Prostate gland (tissue), 2 donors: ENCODE measurements around the gene PSME2. TPM values are rescaled to one million over a fixed set of nuclear protein-coding genes. Genes with fewer than 3 reads are reported as not detected.

Experiments used
- DNase-seq: peaks from one replicate; pipeline ENCODE4 v3.0.0-alpha.2; 2019; ENCODE audit warnings: low spot score
- H3K27ac ChIP-seq, 2 donors: fragments of 200-600 bp; sonication (generic); 2 replicates each; pipeline ENCODE4 v1.5.1; 2017 to 2019
- H3K27me3 ChIP-seq: fragments of 200-600 bp; sonication (generic); replicated peaks from 2 replicates; pipeline ENCODE4 v1.5.1; 2019; ENCODE audit not compliant: insufficient read depth
- H3K36me3 ChIP-seq, 2 donors: fragments of 200-600 bp; sonication (generic); 1 replicate in 1 of 2; 2 replicates in 1 of 2; pipeline versions ENCODE4 v1.5.1 to v1.8.1; 2017 to 2019
- H3K4me1 ChIP-seq: fragments of 200-600 bp; sonication (generic); replicated peaks from 2 replicates; pipeline ENCODE4 v1.5.1; 2019
- H3K4me3 ChIP-seq, 2 donors: fragments of 200-600 bp; sonication (generic); 2 replicates each; pipeline ENCODE4 v1.5.1; 2017 to 2019
- H3K9me3 ChIP-seq: fragments of 200-600 bp; sonication (generic); 2 replicates; pipeline ENCODE4 v1.5.1; 2017
- CTCF ChIP-seq, 4 experiments: fragments of 200-600 bp in 2 of 4; fragments of 450-650 bp in 2 of 4; sonication (generic) in 2 of 4; IDR thresholded peaks; 1 replicate in 3 of 4; 2 replicates in 1 of 4; pipeline ENCODE4 v1.5.1; 2016 to 2019; ENCODE audit warnings: antibody characterized with exemption in 4 of 4, mild to moderate bottlenecking in 2 of 4, moderate library complexity in 2 of 4
- POLR2A ChIP-seq: fragments of 450-650 bp; IDR thresholded peaks from one replicate; pipeline ENCODE4 v1.6.1; 2016; ENCODE audit warnings: antibody characterized with exemption, mild to moderate bottlenecking
- POLR2AphosphoS5 ChIP-seq: sonication (generic); formaldehyde crosslinking; IDR thresholded peaks from one replicate; pipeline ENCODE4 v1.6.1; 2017; ENCODE audit warnings: antibody characterized with exemption
- WGBS: methylation state at CpG from one replicate; pipeline ENCODE4 v1.1.5; 2018; 5-methylcytosine and 5-hydroxymethylcytosine counted together
- intact Hi-C: fragments of 100-400 bp; cut with DNase I; formaldehyde crosslinking; loops from one replicate; pipeline ENCODE4 v1.14.2; 2022
- total RNA-seq, 2 donors: library from RNA; depleted of rRNA; stranded (reverse); fragments of >200 nt; gene quantifications; one replicate each; pipeline ENCODE4 v1.1.0, GENCODE V29; 2016

Gene PSME2
- total RNA-seq, 2 donors from 2014 or later, result 34.5 to 89.3 TPM

- TF ChIP-seq POLR2AphosphoS5, result no peak
- no peak for TF ChIP-seq CTCF (IDR thresholded peaks at IDR 0.05)
- no peak for TF ChIP-seq POLR2A
- DNase-seq, result no peak
- Histone ChIP-seq H3K27ac (peak overlapping the region; percentile 93 to 97), H3K4me1 (peaks cover 8% of the 10 kb centered on the region), H3K27me3 (no peaks in the 10 kb centered on the region), H3K36me3 (peaks cover 3% of the 10 kb centered on the region in 2 donors), H3K4me3 (peak overlapping the region; percentile 90 to 98), H3K9me3 (no peaks in the 10 kb centered on the region)
- WGBS, result 21% methylated on average over 13 of the region's 13 CpGs
- intact Hi-C loops, result no loop called here
Measured at GRCh38 chr14:24136684-24137528, 9.5 kb downstream of the PSME2 start.

- H3K4me1 ChIP-seq, result peaks cover 8% of the 10 kb centered on the region
- no peaks in the 10 kb centered on the region for H3K27me3 ChIP-seq
- peak; percentile 87 for TF ChIP-seq POLR2AphosphoS5
- TF ChIP-seq POLR2A, result peak; percentile 78
- TF ChIP-seq CTCF (IDR thresholded peaks at IDR 0.05), result peak in 2 of 4 experiments; percentile 16 to 23
- peak within 1 kb of the TSS; percentile 90 to 98 for H3K4me3 ChIP-seq
- H3K27ac ChIP-seq, result peak within 1 kb of the TSS; percentile 93 to 97
- intact Hi-C loops, result no loop called here
- peaks cover 3% of the 10 kb centered on the region in 2 donors for H3K36me3 ChIP-seq
- WGBS, result under 1% methylated on average over 74 of the region's 75 CpGs
- H3K9me3 ChIP-seq, result no peaks in the 10 kb centered on the region
- peak; percentile 93 for DNase-seq
Measured at GRCh38 chr14:24135834-24136683, 10.4 kb downstream of the PSME2 start, which contains the start of gene PSME1. Gene PSME1, plus strand, starts transcription at chr14:24136194. Its CDS starts 69 bp downstream, at chr14:24136263.

- no peak for TF ChIP-seq POLR2AphosphoS5
- no peak for TF ChIP-seq POLR2A
- TF ChIP-seq CTCF (IDR thresholded peaks at IDR 0.05), result no peak
- peaks cover 3% of the 10 kb centered on the region in 2 donors for H3K36me3 ChIP-seq
- WGBS, result 4% methylated on average over 9 of the region's 9 CpGs
- no peaks in the 10 kb centered on the region for H3K9me3 ChIP-seq
- no peaks in the 10 kb centered on the region for H3K27me3 ChIP-seq
- H3K4me3 ChIP-seq, result peak overlapping the region; percentile 90 to 98
- intact Hi-C loops, result no loop called here
- no peak for DNase-seq
- peaks cover 8% of the 10 kb centered on the region for H3K4me1 ChIP-seq
- H3K27ac ChIP-seq, result peak overlapping the region; percentile 93 to 97
Measured at GRCh38 chr14:24135584-24135833, 10.9 kb downstream of the PSME2 start.

GRCh38 chr14:24133735-24134134 lies 12.7 kb downstream of the PSME2 start:
- H3K36me3 ChIP-seq, result peaks cover 0 to under 1% of the 10 kb centered on the region in 2 donors
- WGBS, result 92% methylated on average over 1 of the region's 1 CpG
- intact Hi-C loops, result no loop called here
- no peak for TF ChIP-seq POLR2AphosphoS5
- TF ChIP-seq POLR2A, result no peak
- TF ChIP-seq CTCF (IDR thresholded peaks at IDR 0.05), result no peak
- DNase-seq, result no peak
- no peak overlapping the region for H3K27ac ChIP-seq
- no peaks in the 10 kb centered on the region for H3K9me3 ChIP-seq
- no peak overlapping the region for H3K4me3 ChIP-seq
- no peaks in the 10 kb centered on the region for H3K27me3 ChIP-seq
- peaks cover 4% of the 10 kb centered on the region for H3K4me1 ChIP-seq
